HepG2 (cell line): ENCODE measurements around the gene PCBP4. TPM values are rescaled to one million over a fixed set of nuclear protein-coding genes. Genes with fewer than 3 reads are reported as not detected.

ENCODE experiments used
- CCDC6 ChIP-seq: sonication (generic); formaldehyde crosslinking; IDR thresholded peaks from 2 replicates; pipeline ENCODE4 v1.8.1; 2022; ENCODE audit warnings: mild to moderate bottlenecking, missing genetic modification reagents, moderate library complexity
- CHD2 ChIP-seq: IDR thresholded peaks from 2 replicates; pipeline ENCODE4 v1.6.1; 2011; ENCODE audit warnings: low read depth, low read length, improper control_type of control experiment
- FLYWCH1 ChIP-seq: sonication (generic); formaldehyde crosslinking; IDR thresholded peaks from 2 replicates; pipeline ENCODE4 v1.8.1; 2023; ENCODE audit warnings: mild to moderate bottlenecking, missing genetic modification reagents
- GFI1 ChIP-seq: sonication (generic); formaldehyde crosslinking; IDR thresholded peaks from 2 replicates; pipeline ENCODE4 v1.5.0; 2020; ENCODE audit warnings: missing genetic modification reagents, mild to moderate bottlenecking, borderline replicate concordance
- GPBP1L1 ChIP-seq: sonication (generic); formaldehyde crosslinking; IDR thresholded peaks from 2 replicates; pipeline ENCODE4 v1.5.0; 2020; ENCODE audit warnings: mild to moderate bottlenecking, missing genetic modification reagents
- LRRFIP1 ChIP-seq: sonication (generic); formaldehyde crosslinking; conservative IDR thresholded peaks from 2 replicates; pipeline ENCODE4 v1.4.0; 2020; ENCODE audit warnings: missing genetic modification reagents
- MED13 ChIP-seq: sonication (generic); formaldehyde crosslinking; IDR thresholded peaks from 2 replicates; pipeline ENCODE4 v1.5.0; 2020; ENCODE audit warnings: missing genetic modification reagents
- MED8 ChIP-seq: sonication (generic); formaldehyde crosslinking; IDR thresholded peaks from 2 replicates; pipeline ENCODE4 v1.8.1; 2023; ENCODE audit warnings: mild to moderate bottlenecking, missing genetic modification reagents; ENCODE audit not compliant: insufficient replicate concordance
- MTA3 ChIP-seq: sonication (generic); formaldehyde crosslinking; IDR thresholded peaks from 2 replicates; pipeline ENCODE4 v1.4.0; 2020; ENCODE audit warnings: missing genetic modification reagents
- NR3C1 ChIP-seq: sonication (generic); formaldehyde crosslinking; IDR thresholded peaks from 2 replicates; pipeline ENCODE4 v1.4.0; 2020; ENCODE audit warnings: missing genetic modification reagents
- PAF1 ChIP-seq: IDR thresholded peaks from 2 replicates; pipeline ENCODE4 v1.6.1; 2016; ENCODE audit warnings: missing genetic modification reagents, missing compliant biosample characterization
- RFXAP ChIP-seq: sonication (generic); formaldehyde crosslinking; IDR thresholded peaks from 2 replicates; pipeline ENCODE4 v1.4.0; 2020; ENCODE audit warnings: missing genetic modification reagents, borderline replicate concordance
- SKIL ChIP-seq: sonication (generic); formaldehyde crosslinking; IDR thresholded peaks from 2 replicates; pipeline ENCODE4 v1.8.0; 2022; ENCODE audit warnings: missing genetic modification reagents, mild to moderate bottlenecking, moderate library complexity, borderline replicate concordance
- SP1 ChIP-seq, 2 experiments: fragments of 450-650 bp in 1 of 2; sonication (generic) in 1 of 2; formaldehyde crosslinking in 1 of 2; IDR thresholded peaks; 2 replicates each; pipeline versions ENCODE4 v1.4.0 to v1.6.1; 2016 to 2020; ENCODE audit warnings: missing genetic modification reagents in 1 of 2
- ZBTB25 ChIP-seq: IDR thresholded peaks from 2 replicates; pipeline ENCODE4 v1.6.1; 2018; ENCODE audit warnings: missing genetic modification reagents
- ZNF10 ChIP-seq: sonication (generic); formaldehyde crosslinking; IDR thresholded peaks from 2 replicates; pipeline ENCODE4 v1.4.0; 2020; ENCODE audit warnings: mild to moderate bottlenecking, low read depth, missing genetic modification reagents, borderline replicate concordance
- ZNF296 ChIP-seq: sonication (generic); formaldehyde crosslinking; conservative IDR thresholded peaks from 2 replicates; pipeline ENCODE4 v1.5.0; 2020; ENCODE audit warnings: mild to moderate bottlenecking, missing genetic modification reagents
- ZNF326 ChIP-seq: sonication (generic); formaldehyde crosslinking; IDR thresholded peaks from 2 replicates; pipeline ENCODE4 v1.4.0; 2020; ENCODE audit warnings: missing genetic modification reagents, borderline replicate concordance
- ZNF468 ChIP-seq: sonication (generic); formaldehyde crosslinking; IDR thresholded peaks from 2 replicates; pipeline ENCODE4 v1.8.0; 2022; ENCODE audit warnings: mild to moderate bottlenecking, moderate library complexity, missing genetic modification reagents
- ZNF558 ChIP-seq: sonication (generic); formaldehyde crosslinking; IDR thresholded peaks from 2 replicates; pipeline ENCODE4 v1.9.0; 2022; ENCODE audit warnings: mild to moderate bottlenecking, missing genetic modification reagents, borderline replicate concordance
- ZNF878 ChIP-seq: sonication (generic); formaldehyde crosslinking; IDR thresholded peaks from 2 replicates; pipeline ENCODE4 v1.8.1; 2023; ENCODE audit warnings: mild to moderate bottlenecking, missing genetic modification reagents, moderate library complexity
- polyA plus RNA-seq, 8 experiments: library from polyadenylated mRNA; depleted of rRNA in 3 of 8; stranded (reverse) in 7 of 8; unstranded in 1 of 8; fragments of >200 nt; fragmentation: Illumina TruSeq in 4 of 8; extraction: Trizol in 4 of 8; gene quantifications; 2 replicates each; pipeline versions ENCODE4 v1.2.1 to v1.2.3, GENCODE V29; 2011 to 2016; ENCODE audit warnings: low read depth in 4 of 8, missing spikeins in 1 of 8, mixed read lengths in 1 of 8; ENCODE audit not compliant: insufficient read depth in 1 of 8
- total RNA-seq, 5 experiments: library from RNA; depleted of rRNA; stranded (reverse); fragments of >200 nt; fragmentation: Illumina TruSeq; extraction: Trizol; gene quantifications; 2 replicates each; pipeline ENCODE4 v1.2.3, GENCODE V29; 2016; ENCODE audit warnings: low read depth in 1 of 5

The PCBP4 gene
- total and polyA plus RNA-seq, 2 of the 13 experiments (the other 11 are each of a cell fraction or from before 2014, with no cell fraction given): 36.8 to 51.3 TPM

GRCh38 chr3:51995346-51996163 lies 28.3 kb upstream of the PCBP4 start, which contains the start of gene RPL29 (continued):
- no peak for TF ChIP-seq SP1 (IDR thresholded peaks at IDR 0.05)
- TF ChIP-seq SP1 (CRISPR knock-in tag; IDR thresholded peaks at IDR 0.05): peak; percentile 80; the same call in 1 of the 2 replicates
- peak; percentile 37 for TF ChIP-seq MED8 (CRISPR knock-in tag)
- peak; percentile 60; the same call in 1 of the 2 replicates for TF ChIP-seq SKIL (CRISPR knock-in tag)
- TF ChIP-seq FLYWCH1 (CRISPR knock-in tag): 0 out of 2 replicates have a peak, but pooled peaks have one; percentile 61
- TF ChIP-seq ZNF296 (CRISPR knock-in tag): no peak
- TF ChIP-seq GPBP1L1: no peak
- TF ChIP-seq ZNF558 (CRISPR knock-in tag): peak; percentile 81; the same call in 1 of the 2 replicates
- peak; percentile 82 for TF ChIP-seq GFI1
- peak; percentile 76; the same call in 1 of the 2 replicates for TF ChIP-seq ZNF878
- no peak for TF ChIP-seq MTA3 (CRISPR knock-in tag)
- no peak for TF ChIP-seq LRRFIP1 (CRISPR knock-in tag)
- no peak for TF ChIP-seq PAF1 (CRISPR knock-in tag)
- no peak for TF ChIP-seq ZNF10 (CRISPR knock-in tag)
- 0 out of 2 replicates have a peak, but pooled peaks have one; percentile 24 for TF ChIP-seq CCDC6 (CRISPR knock-in tag)
- no peak for TF ChIP-seq ZNF326 (CRISPR knock-in tag)
- TF ChIP-seq RFXAP (CRISPR knock-in tag): peak; percentile 92; the same call in 1 of the 2 replicates
- TF ChIP-seq CHD2: no peak
- peak; percentile 97 for TF ChIP-seq ZBTB25 (CRISPR knock-in tag)
- TF ChIP-seq ZNF468 (CRISPR knock-in tag): peak; percentile 84; the same call in 1 of the 2 replicates
- TF ChIP-seq NR3C1 (CRISPR knock-in tag): no peak
- TF ChIP-seq MED13: 0 out of 2 replicates have a peak, but pooled peaks have one; percentile 67
